H9 (cell line): ENCODE measurements around the gene EXOC6. TPM values are rescaled to one million over a fixed set of nuclear protein-coding genes. Genes with fewer than 3 reads are reported as not detected.

ENCODE experiments used
- DNase-seq: peaks from one replicate; pipeline ENCODE4 v3.0.0-alpha.2; 2017
- H2AFZ ChIP-seq: one replicate; pipeline ENCODE4 v1.6.1; 2013; ENCODE audit warnings: mild to moderate bottlenecking, low read length, control low read depth, moderate library complexity
- H2AK5ac ChIP-seq: 2 replicates; pipeline ENCODE4 v1.6.1; 2013; ENCODE audit warnings: low read length, control low read depth, mixed read lengths; ENCODE audit not compliant: insufficient read length
- H2BK120ac ChIP-seq: one replicate; pipeline ENCODE4 v1.6.1; 2013; ENCODE audit warnings: low read depth, mild to moderate bottlenecking, low read length, control low read depth, inconsistent platforms; ENCODE audit not compliant: poor library complexity, severe bottlenecking
- H2BK12ac ChIP-seq: 2 replicates; pipeline ENCODE4 v1.6.1; 2013; ENCODE audit warnings: low read length, control low read depth, mixed read lengths, low read depth; ENCODE audit not compliant: insufficient read length
- H2BK15ac ChIP-seq: 2 replicates; pipeline ENCODE4 v1.6.1; 2013; ENCODE audit warnings: low read depth, low read length, control low read depth
- H2BK20ac ChIP-seq: one replicate; pipeline ENCODE4 v1.6.1; 2013; ENCODE audit warnings: low read depth, mild to moderate bottlenecking, low read length, control low read depth, inconsistent platforms; ENCODE audit not compliant: poor library complexity, severe bottlenecking
- H2BK5ac ChIP-seq: 2 replicates; pipeline ENCODE4 v1.6.1; 2013; ENCODE audit warnings: low read length, control low read depth, mixed read lengths; ENCODE audit not compliant: insufficient read length
- H3K14ac ChIP-seq: 2 replicates; pipeline ENCODE4 v1.6.1; 2013; ENCODE audit warnings: low read length, control low read depth; ENCODE audit not compliant: insufficient read depth
- H3K18ac ChIP-seq: 2 replicates; pipeline ENCODE4 v1.6.1; 2013; ENCODE audit warnings: low read depth, mild to moderate bottlenecking, mixed read lengths, low read length, control low read depth; ENCODE audit not compliant: insufficient read length
- H3K23ac ChIP-seq: 2 replicates; pipeline ENCODE4 v1.6.1; 2013; ENCODE audit warnings: low read length, control low read depth, mixed read lengths, low read depth; ENCODE audit not compliant: insufficient read length
- H3K23me2 ChIP-seq: 2 replicates; pipeline ENCODE4 v1.6.1; 2013; ENCODE audit warnings: low read depth, mild to moderate bottlenecking, mixed read lengths, low read length, control low read depth; ENCODE audit not compliant: insufficient read length, poor library complexity, severe bottlenecking
- H3K27ac ChIP-seq: 2 replicates; pipeline ENCODE4 v1.5.1; 2013; ENCODE audit warnings: low read length, control low read depth, mixed read lengths, low read depth; ENCODE audit not compliant: insufficient read length
- H3K27me3 ChIP-seq: 2 replicates; pipeline ENCODE4 v1.6.1; 2013; ENCODE audit warnings: low read length, control low read depth, inconsistent platforms; ENCODE audit not compliant: insufficient read depth
- H3K4ac ChIP-seq: 2 replicates; pipeline ENCODE4 v1.6.1; 2013; ENCODE audit warnings: low read depth, mild to moderate bottlenecking, control low read depth, inconsistent platforms, low read length, moderate library complexity
- H3K4me1 ChIP-seq: 2 replicates; pipeline ENCODE4 v1.6.1; 2013; ENCODE audit warnings: low read length, control low read depth, inconsistent platforms; ENCODE audit not compliant: insufficient read depth
- H3K4me2 ChIP-seq: 2 replicates; pipeline ENCODE4 v1.6.1; 2013; ENCODE audit warnings: low read length, control low read depth, mixed read lengths; ENCODE audit not compliant: insufficient read length, insufficient read depth
- H3K56ac ChIP-seq: 2 replicates; pipeline ENCODE4 v1.6.1; 2013; ENCODE audit warnings: low read depth, mild to moderate bottlenecking, mixed read lengths, low read length, control low read depth; ENCODE audit not compliant: insufficient read length
- H3K79me1 ChIP-seq: 2 replicates; pipeline ENCODE4 v1.6.1; 2013; ENCODE audit warnings: low read depth, mild to moderate bottlenecking, moderate library complexity, low read length, control low read depth, inconsistent platforms; ENCODE audit not compliant: insufficient read depth, poor library complexity, severe bottlenecking
- H3K79me2 ChIP-seq: 2 replicates; pipeline ENCODE4 v1.6.1; 2013; ENCODE audit warnings: low read length, control low read depth, inconsistent platforms; ENCODE audit not compliant: insufficient read depth
- H3K9ac ChIP-seq: 2 replicates; pipeline ENCODE4 v1.6.1; 2013; ENCODE audit warnings: low read length, control low read depth, mixed read lengths; ENCODE audit not compliant: insufficient read length; ENCODE audit errors: extremely low read depth
- H3K9me3 ChIP-seq: one replicate; pipeline ENCODE4 v1.6.1; 2013; ENCODE audit warnings: low read depth, low read length, inconsistent platforms; ENCODE audit not compliant: control insufficient read depth
- H3T11ph ChIP-seq: one replicate; pipeline ENCODE4 v1.6.1; 2013; ENCODE audit warnings: mild to moderate bottlenecking, low read length, control low read depth, inconsistent platforms
- H4K20me1 ChIP-seq: one replicate; pipeline ENCODE4 v1.6.1; 2013; ENCODE audit not compliant: control insufficient read depth, insufficient read length, insufficient read depth
- H4K5ac ChIP-seq: 2 replicates; pipeline ENCODE4 v1.6.1; 2013; ENCODE audit warnings: low read depth, mild to moderate bottlenecking, mixed read lengths, low read length, control low read depth; ENCODE audit not compliant: insufficient read length
- H4K8ac ChIP-seq: replicated peaks from 2 replicates; pipeline ENCODE4 v1.6.1; 2013; ENCODE audit warnings: low read length, control low read depth, mixed read lengths, low read depth; ENCODE audit not compliant: insufficient read length
- H4K91ac ChIP-seq: 2 replicates; pipeline ENCODE4 v1.6.1; 2013; ENCODE audit warnings: low read depth, mild to moderate bottlenecking, moderate library complexity, mixed read lengths, low read length, control low read depth; ENCODE audit not compliant: insufficient read length
- H3K27ac Mint-ChIP-seq, 3 experiments: 2 replicates in 2 of 3; 3 replicates in 1 of 3; pipeline ENCODE4 v1.8.0; 2020 to 2021; ENCODE audit warnings: mixed read lengths in 3 of 3, mild to moderate bottlenecking in 1 of 3, moderate library complexity in 1 of 3
- H3K27me3 Mint-ChIP-seq: 2 replicates; pipeline ENCODE4 v1.8.0; 2021; ENCODE audit warnings: low read depth, mild to moderate bottlenecking, moderate library complexity, mixed read lengths
- H3K36me3 Mint-ChIP-seq, 3 experiments: 2 replicates in 2 of 3; 3 replicates in 1 of 3; pipeline ENCODE4 v1.8.0; 2020 to 2021; ENCODE audit warnings: low read depth in 3 of 3, mixed read lengths in 3 of 3; ENCODE audit not compliant: insufficient read depth in 1 of 3
- H3K4me1 Mint-ChIP-seq, 2 experiments: 2 replicates each; pipeline ENCODE4 v1.8.0; 2020; ENCODE audit warnings: mixed read lengths in 2 of 2
- H3K4me3 Mint-ChIP-seq, 2 experiments: 2 replicates in 1 of 2; 3 replicates in 1 of 2; pipeline ENCODE4 v1.8.0; 2020 to 2021; ENCODE audit warnings: mild to moderate bottlenecking in 2 of 2, mixed read lengths in 2 of 2, moderate library complexity in 1 of 2
- H3K9me3 Mint-ChIP-seq, 2 experiments: 2 replicates in 1 of 2; 3 replicates in 1 of 2; pipeline ENCODE4 v1.8.0; 2020; ENCODE audit warnings: mild to moderate bottlenecking in 2 of 2, mixed read lengths in 2 of 2, moderate library complexity in 1 of 2
- CTCF ChIP-seq: fragments of 200-600 bp; sonication (generic); conservative IDR thresholded peaks from 3 replicates; pipeline ENCODE4 v1.8.0; 2021; ENCODE audit warnings: antibody characterized with exemption, mild to moderate bottlenecking
- WGBS: extraction: QIAGEN DNeasy Blood & Tissue Kit; methylation state at CpG from one replicate; pipeline ENCODE4 v1.1.7; 2013; ENCODE audit warnings: missing lambda C conversion rate, low lambda C conversion rate, mixed read lengths; ENCODE audit not compliant: insufficient read length; ENCODE audit errors: extremely low coverage; 5-methylcytosine and 5-hydroxymethylcytosine counted together
- total RNA-seq: library from RNA; stranded (reverse); gene quantifications from 2 replicates; pipeline ENCODE4 v1.2.1, GENCODE V29; 2021

The EXOC6 gene
- total RNA-seq, 1 experiment from 2014 or later = 9.0 TPM

- Histone ChIP-seq H3K56ac (no peak overlapping the region), H4K91ac (no peak overlapping the region), H3K23ac (no peak overlapping the region), H2BK12ac (no peak overlapping the region), H3K4ac (no peak overlapping the region), H2BK20ac (no peak overlapping the region), H4K5ac (no peak overlapping the region), H2BK5ac (no peak overlapping the region), H4K8ac (no peak overlapping the region), H2BK15ac (no peak overlapping the region), H3K79me1 (no peaks in the 10 kb centered on the region), H3K4me1 (peaks cover 3% of the 10 kb centered on the region; the same call in 1 of the 2 replicates), H3K14ac (no peak overlapping the region), H2AK5ac (no peak overlapping the region), H3K79me2 (no peaks in the 10 kb centered on the region), H3T11ph (no peak overlapping the region), H3K9ac (no peak overlapping the region), H3K23me2 (no peaks in the 10 kb centered on the region), H3K9me3 (no peaks in the 10 kb centered on the region), H3K4me2 (no peak overlapping the region), H3K27me3 (no peaks in the 10 kb centered on the region), H2AFZ (no peak overlapping the region), H4K20me1 (no peaks in the 10 kb centered on the region), H3K27ac (no peak overlapping the region), H3K18ac (no peak overlapping the region), H2BK120ac (no peak overlapping the region)
- Mint-ChIP-seq H3K27me3 (no peaks in the 10 kb centered on the region), H3K4me3 (no peak overlapping the region), H3K36me3 (no peaks in the 10 kb centered on the region), H3K9me3 (peaks cover 0 to 2% of the 10 kb centered on the region in 2 experiments; a peak in 1 of 5 replicates), H3K27ac (peak overlapping the region in 1 of 3 experiments; percentile 17; a peak in 1 of 7 replicates), H3K4me1 (peaks cover 38 to 48% of the 10 kb centered on the region in 2 experiments)
- WGBS = no CpG with 5 or more reads among the region's 6 CpGs
- no peak for TF ChIP-seq CTCF
- no peak for DNase-seq
Measured at GRCh38 chr10:92913973-92914372, 65.7 kb downstream of the EXOC6 start.
